Cortex of kidney (tissue), 1 donor: Measurements from ENCODE around the gene RBFOX2.
"Not testable (repeated sequence)": the region's sequence is repeated elsewhere in the genome, so short reads cannot be mapped to it uniquely, and the experiment has no call there.

Experiments
- DNase-seq: peaks from one replicate; lab custom pipeline; 2025; lab: John Stamatoyannopoulos, UW

The RBFOX2 gene

DNA sequence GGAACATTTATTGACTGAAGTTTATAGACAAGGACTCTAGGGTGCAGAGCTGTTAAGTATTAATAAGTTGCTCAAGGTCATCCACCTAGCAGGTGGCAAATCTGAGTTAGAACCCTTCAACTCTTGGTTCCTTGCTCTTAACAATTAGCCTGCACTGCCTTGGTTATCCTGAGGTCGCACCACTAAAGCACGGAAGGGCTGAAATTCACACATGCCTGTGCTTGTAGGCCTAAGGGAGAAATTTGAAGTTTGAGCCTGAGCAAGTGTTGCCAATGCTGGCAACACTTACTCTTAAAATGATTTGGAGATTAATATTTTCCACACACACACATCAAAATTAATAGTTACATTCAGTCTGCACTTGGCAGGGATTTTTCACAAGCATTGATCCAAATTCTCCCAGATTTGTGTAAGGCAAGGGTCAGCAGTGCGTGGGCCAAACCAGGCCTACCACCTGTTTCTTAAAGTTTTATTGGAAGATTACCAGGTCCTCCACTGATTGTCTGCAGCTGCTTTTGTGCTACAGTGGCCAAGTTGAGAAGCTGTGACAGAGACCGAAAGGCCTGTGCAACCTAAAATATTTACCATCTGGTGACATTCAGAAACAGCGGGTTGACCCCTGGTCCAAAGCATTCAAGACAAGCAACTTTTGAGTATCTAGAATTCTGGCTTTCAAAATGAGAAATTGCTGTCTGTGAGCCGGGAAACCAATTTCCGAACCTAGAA is 294.7 kb downstream of the RBFOX2 start:
- no peak for DNase-seq

- no peak for DNase-seq
Observed at GRCh38 chr22:35733036-35733435, 295.6 kb downstream of the RBFOX2 start.

DNA sequence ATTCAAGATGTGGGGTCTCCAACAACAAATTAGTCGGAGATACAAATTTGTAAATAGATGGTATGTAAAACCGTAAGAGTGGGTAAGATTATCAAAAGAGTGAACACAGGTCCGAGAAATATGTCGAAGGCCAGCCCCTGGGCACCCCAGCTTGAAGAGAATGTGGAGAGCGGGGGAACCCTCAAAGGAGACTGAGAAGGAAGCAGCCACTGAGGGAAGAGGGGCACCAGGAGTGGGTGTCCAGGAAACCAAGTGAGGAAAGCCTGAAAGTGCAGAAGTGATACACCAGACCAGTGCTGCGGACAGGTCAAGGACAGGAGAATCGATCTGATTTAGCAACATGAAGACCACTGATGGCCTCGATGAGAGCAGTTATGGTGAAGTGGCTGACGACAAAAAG is 296.5 kb downstream of the RBFOX2 start:
- no peak for DNase-seq

- no peak for DNase-seq
Observed at GRCh38 chr22:35731321-35731720, 297.3 kb downstream of the RBFOX2 start.

GRCh38 chr22:35729309-35729698 is 299.3 kb downstream of the RBFOX2 start:
- DNase-seq, result no peak

GRCh38 chr22:35728639-35729308 is 299.9 kb downstream of the RBFOX2 start:
- DNase-seq, result no peak

- DNase-seq, result no peak
Observed at GRCh38 chr22:35727436-35727835, 301.2 kb downstream of the RBFOX2 start.

DNA sequence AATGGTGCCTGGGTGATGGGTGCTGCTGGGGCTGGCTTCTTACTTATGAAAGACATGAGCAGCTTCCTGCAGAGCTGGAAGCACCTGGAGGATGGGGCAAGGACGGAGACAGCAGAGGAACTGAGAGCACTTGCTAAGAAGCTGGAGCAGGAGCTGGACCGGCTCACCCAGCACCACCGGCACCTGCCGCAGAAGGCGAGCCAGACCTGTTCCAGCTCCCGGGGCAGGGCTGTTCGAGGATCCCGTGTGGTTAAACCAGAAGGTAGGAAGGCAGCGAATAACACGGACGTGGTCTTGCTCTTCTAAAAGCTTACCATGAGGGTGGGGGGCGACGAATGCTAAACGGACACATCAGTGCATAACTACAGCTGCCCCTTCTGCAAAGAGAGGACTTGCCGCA is 301.7 kb downstream of the RBFOX2 start:
- no peak for DNase-seq

DNA sequence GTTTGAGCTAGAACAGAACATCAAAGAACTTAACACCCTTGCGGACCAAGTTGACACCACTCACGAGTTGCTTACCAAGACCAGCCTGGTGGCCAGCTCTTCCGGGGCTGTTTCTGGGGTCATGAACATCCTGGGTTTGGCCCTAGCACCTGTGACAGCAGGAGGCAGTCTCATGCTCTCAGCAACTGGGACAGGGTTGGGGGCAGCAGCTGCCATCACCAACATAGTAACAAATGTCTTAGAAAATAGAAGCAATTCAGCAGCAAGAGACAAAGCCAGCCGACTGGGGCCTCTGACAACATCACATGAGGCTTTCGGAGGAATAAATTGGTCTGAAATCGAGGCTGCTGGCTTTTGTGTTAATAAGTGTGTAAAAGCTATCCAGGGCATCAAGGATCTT is 302.2 kb downstream of the RBFOX2 start:
- DNase-seq, result no peak

- DNase-seq, result no peak
Observed at GRCh38 chr22:35725521-35725920, 303.1 kb downstream of the RBFOX2 start.

GRCh38 chr22:35721960-35722359 is 306.7 kb downstream of the RBFOX2 start:
- no peak for DNase-seq

DNA sequence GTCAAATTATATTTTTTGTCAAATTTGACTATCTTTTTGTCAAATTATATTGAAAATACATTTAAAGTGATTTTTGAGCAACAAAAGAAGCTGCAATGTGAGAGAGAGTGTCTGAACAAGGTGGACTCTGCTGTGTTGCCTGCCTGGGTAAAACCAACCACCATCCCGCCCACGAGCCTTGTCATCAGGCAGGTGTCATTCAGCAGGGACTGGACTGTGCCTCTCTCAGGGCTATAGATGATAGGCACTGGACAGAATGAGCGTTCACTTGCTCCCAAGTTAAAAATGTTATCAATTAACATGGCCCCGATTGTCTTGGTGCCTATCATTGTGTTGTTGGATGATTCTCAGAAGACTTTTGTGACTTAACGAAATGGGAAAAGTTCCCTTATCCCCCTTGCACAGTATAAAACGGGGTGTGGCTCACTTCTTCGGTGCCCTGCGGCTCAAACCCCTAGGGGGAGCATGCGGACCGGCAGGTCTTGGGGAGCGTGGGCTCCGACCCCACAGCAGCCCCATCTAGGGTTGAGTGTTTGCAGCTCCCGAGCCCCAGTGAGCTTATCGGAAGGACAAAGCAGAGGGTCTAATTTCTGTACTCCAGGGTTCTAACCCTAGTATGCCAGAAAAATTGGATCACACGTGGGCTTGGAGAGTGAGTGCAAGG is 309.3 kb downstream of the RBFOX2 start:
- no peak for DNase-seq

DNA sequence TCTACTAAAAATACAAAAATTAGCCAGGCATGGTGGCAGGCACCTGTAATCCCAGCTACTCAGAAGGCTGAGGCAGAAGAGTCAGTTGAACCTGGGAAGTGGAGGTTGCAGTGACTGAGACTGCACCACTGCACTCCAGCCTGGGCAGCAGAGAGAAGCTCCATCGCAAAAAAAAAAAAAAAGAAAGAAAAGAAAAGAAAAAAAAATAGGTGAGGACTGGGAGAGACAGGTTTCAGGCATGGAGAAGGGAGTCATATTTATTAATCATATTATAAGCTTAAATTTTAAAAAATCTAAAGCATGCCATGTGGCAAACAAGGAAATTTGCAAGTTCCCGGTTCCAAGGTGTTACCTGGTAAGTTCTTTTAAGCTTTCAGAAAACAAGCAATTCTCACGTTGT is 311.1 kb downstream of the RBFOX2 start, which contains the start of gene APOL5:
TSS of gene APOL5 (plus strand) at position 301 of the 400 bp plus-strand sequence. CDS start at position 301, 0 bp downstream.
- no peak for DNase-seq

- no peak for DNase-seq
Observed at GRCh38 chr22:35712672-35713071, 316.0 kb downstream of the RBFOX2 start.

- DNase-seq, result no peak
Observed at GRCh38 chr22:35711336-35711735, 317.3 kb downstream of the RBFOX2 start.

DNA sequence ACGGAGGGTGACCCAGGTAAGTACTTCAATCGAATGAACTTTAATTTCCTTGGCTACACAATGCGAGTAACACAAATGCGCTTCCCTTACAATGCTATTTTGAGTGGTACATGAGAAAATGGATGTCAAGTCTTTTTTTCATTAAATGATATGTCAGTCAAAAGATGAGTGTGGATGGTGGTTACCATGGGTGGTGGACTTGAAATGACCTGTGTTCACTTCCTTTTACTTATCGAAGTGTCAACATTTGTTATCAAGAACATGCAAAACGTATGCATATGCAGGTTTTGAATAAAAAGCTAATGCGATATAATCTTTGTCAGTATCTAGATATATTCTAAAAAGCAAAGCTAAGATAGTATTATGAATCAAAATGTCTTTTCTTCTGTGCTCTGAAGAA is 319.7 kb downstream of the RBFOX2 start:
- no peak for DNase-seq

DNA sequence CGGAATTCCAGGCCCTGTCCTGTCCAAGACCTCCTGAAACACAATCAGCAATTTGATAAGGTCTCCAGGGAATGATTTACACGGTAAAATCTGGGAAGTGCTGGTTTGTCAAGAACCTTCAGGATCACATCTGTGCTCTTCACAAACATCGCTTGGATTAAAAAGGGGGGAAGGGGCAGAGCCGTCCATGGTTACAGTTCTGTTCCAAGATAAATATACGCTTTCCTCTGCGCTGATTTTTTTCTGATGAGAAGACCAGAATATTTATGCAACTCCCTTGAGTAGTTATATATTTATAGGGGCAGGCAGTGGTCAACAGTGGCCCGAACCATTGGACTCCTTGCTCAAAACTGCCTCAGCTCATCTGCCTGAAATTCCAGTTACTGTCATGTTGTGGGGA is 320.2 kb downstream of the RBFOX2 start:
- no peak for DNase-seq

DNA sequence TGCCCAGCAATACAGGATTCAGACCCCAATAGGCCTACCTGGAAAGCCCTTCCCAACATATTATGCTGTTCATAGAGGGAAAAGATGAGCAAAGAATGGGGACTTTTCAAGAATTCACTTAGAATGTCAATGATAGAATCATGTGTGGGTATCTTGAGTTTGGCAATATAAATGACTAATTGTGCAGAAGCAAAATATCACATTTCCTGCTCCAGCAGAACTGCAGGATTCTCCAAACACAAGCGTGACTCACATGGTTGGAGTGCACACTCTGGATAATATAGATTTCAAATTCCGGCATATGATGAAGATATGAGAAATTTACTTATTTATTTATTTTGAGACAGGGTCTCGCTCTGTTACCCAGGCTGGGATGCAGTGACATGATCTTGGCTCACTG is 323.5 kb downstream of the RBFOX2 start:
- DNase-seq, result no peak

GRCh38 chr22:35703861-35704584 is 324.6 kb downstream of the RBFOX2 start:
- DNase-seq, result no peak

GRCh38 chr22:35699852-35700251 is 328.8 kb downstream of the RBFOX2 start:
- DNase-seq, result not testable (repeated sequence)

- DNase-seq, result no peak
Observed at GRCh38 chr22:35697142-35697541, 331.5 kb downstream of the RBFOX2 start.

DNA sequence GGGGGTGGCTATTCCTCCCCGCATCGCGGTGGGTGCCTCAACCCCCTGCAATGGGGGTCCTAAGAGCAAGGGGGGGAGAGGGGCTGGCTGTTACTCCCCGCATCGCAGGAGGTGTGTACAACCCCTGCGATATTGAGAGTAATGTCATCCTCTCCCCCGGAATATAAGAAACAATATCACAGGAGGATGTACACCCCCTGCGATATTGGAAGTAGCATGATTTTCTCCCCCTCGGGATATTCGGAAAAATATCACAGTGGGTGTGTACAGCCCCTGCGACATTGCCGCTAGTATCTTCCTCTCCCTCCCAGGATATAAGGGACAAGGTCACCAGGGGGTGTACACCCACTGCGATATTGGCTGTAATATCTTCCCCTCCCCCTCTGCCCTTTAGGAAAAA is 333.4 kb downstream of the RBFOX2 start:
- no peak for DNase-seq
